A204.1 (cell line): ENCODE results near the gene TNK1.
"Not testable (repeated sequence)": the region's sequence is repeated elsewhere in the genome, so short reads cannot be mapped to it uniquely, and the experiment has no call there.

Source experiments
- FAIRE-seq: peaks from 2 replicates; lab custom pipeline; 2012; peaks lifted over from hg19 to GRCh38; lab: Jason Lieb, UNC

The TNK1 gene

DNA sequence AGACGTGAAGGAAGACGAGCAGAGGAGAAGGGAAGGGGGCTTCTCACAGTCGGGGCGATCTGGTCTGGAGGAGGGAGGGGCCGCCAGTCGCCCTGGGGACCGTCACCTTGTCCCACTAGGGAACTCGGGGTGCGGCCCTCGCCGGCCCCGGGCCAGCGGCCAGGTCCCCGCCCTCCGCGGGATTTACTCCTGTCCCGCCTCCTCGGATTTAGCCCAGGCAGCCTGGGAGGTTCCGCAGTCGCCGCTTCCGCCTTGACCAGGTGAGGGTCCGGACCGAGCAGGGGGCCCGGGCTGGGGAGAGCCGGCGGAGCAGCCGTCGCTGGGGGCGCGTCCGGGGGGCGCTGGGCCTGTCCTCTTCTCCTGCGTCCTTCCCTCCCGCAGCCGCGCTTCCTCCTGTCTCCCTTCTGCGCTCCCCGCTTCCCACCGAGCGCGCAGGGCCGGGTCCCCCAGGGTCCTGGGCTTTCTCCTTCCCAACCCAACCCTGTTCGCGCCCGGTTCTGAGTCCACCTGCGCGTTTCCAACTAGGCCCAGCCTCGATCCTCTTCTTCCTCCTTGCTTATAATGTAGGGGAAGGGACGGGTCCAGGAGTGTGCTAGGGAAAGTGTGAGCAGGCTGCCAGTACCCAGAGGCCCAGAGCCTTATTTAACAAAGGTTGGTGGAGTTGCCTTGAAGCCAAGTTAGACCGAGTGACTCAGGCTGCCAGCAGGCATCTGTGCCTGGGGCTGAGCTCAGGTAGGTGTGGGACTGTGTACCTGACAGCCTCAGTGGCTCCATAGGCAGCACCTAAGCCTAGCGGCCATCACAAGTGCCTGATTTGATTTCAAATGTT is at the start of gene TNK1:
Gene TNK1, plus strand, starts transcription at position 235 of the 829 bp plus-strand sequence. CDS start 1,838 bp downstream, outside the sequence.
- FAIRE-seq = no peak

DNA sequence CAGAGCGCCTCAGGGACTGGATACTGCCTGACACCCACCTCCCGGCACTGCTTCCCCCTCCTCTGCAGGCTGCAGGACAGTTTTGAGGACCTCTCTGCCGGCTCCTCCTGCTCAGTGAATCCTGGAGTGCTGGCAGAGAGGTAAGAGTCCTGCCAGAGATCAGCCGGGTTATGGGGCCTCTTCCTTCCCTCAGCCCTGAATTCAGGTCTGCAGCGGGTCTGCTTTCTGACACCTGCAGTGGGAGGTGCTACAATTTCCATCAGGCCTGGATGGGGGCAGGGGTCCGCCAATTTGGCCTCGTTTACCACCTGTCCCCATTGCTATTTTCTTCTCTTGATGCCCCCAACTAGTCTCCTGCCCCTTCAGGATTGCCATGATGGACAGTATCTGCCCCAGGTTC is 48.8 kb upstream of the TNK1 start:
- FAIRE-seq = no peak

DNA sequence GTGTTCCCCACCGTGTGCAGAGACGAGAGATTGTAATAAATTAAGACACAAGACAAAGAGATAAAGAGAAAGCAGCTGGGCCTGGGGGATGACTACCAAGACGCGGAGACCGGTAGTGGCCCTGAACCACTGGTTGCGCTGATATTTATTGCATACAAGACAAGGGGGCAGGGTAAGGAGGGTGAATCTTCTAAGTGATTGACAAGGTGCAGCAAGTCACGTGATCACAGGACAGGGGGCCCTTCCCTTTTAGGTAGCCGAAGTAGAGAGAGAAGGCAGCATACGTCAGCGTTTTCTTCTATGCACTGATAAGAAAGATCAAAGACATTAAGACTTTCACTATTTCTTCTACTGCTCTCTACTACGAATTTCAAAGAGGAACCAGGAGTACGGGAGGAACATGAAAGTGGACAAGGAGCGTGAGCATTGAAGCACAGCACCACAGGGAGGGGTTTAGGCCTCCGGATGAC is 48.3 kb upstream of the TNK1 start:
- FAIRE-seq = not testable (repeated sequence)

DNA sequence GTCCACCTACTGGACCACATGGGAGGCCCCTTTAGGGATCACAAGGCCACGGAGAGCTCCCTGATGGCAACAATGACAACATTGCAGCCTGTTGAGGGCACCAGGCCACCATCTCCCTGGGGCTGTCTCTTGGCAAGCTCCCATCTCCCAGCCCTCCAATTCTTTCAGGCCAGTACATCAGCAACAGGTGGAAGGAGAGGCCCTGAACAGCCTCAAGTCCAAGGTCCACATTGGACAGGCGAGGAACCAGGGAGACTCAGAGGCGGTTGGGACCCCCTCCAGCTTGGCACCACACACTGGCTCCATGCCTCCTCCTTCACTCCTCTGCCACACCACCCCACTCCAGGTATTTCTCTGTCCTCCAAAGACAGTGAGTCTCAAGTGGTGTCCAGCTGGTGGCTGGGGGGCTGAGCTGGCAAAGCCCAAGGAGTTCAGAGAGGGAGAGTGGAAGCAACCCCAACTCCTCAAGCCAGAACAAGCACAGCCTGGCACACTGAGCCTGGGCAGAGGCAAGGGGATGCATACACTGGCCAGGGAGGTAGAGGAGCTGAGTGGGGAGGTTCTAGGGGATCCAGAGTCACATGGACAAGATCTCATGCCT is 45.9 kb upstream of the TNK1 start:
- FAIRE-seq = no peak

DNA sequence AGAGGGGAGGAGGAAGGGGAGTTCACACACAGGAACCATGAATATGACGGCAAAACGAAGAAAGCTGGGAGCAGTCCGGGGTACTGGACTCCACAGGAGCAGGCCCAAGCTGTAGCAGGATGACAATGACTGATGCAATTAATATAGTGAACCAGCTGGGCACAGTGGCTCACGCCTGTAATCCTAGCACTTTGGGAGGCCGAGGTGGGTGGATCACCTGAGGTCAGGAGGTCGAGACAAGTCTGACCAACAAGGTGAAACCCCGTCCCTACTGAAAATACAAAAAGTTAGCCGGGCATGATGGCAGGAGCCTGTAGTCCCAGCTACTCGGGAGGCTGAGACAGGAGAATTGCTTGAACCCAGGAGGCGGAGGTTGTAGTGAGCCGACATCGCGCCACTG is 45.1 kb upstream of the TNK1 start:
- not testable (repeated sequence) for FAIRE-seq

DNA sequence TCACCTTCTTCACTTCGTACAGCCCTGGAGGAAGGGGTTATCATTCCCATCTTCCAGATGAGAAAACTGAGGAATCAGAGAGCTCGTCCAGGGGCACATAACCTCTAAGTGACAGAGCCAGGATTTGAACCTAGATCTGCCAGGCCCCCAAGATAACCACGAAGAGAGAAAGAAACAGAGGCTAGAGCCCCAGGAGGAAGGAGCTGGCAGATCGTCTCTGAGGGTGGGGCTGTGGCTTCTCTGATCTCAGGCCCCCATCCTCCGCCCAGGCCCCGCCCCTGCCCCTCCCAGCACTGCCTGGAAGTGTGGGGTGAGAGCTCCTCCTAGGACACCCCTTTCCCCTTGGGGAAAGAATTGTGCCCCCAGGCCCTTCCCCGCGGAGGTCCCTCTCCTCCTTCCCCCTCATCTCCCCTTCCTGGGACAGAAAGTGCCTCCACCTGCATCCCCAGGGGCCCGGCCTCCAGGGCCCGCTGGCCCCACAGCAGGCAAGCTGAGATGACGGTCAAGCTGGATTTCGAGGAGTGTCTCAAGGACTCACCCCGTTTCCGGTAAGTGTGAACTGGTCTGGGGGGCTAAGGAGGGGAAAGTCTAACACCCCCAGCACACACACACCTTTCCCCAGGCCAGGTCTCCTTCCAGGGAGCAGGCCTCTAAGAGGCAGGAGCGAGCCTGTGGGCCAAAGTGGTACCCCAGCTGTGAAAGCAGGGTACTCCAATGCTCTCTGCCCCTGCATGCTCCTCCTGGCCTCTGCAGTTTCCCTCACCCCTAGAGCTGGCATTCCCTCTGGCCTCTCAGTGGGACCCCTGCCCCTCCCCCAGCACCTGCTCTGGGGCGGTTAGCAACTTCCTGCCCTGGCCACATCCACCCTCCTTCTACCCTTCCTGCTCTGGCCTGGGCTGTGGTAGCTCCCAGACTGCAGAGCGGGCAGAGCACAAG is 44.4 kb upstream of the TNK1 start, which contains the start of gene ACAP1:
Gene ACAP1, plus strand, starts transcription at position 290 of the 936 bp plus-strand sequence. Its CDS starts 206 bp downstream, at position 496.
- FAIRE-seq = no peak

DNA sequence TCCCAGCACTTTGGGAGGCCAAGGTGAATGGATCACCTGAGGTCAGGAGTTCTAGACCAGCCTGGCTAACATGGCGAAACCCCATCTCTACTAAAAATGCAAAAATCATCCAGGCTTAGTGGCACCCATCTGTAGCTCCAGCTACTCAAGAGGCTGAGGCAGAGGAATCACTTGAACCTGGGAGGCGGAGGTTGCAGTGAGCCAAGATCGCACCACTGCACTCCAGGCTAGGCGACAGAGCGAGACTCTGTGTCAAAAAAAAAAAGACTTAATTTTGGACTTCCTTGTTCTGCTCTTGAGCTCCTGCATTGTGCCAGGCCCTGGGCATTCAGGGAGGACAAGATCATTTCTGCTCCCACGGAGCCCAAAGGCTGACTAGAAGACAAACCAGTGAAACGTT is 43.3 kb upstream of the TNK1 start:
- not testable (repeated sequence) for FAIRE-seq

DNA sequence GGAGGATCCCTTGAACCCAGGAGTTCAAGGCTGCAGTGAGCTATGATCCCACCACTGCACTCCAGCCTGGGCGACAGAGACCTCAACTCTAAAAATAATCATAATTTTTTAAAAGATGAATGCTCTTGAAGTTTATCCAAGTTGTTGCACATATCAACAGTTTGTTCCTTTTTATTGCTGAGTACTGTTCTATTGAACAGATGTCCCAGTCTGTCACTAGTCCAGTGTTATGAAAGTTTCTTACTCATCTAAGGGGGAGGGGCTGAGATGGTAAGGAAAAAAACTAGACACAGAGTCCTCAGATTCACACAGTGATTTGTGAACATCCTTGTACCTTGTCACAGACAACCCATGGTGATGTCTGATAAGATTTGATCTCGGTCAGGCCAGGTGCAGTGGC is 40.7 kb upstream of the TNK1 start:
- no peak for FAIRE-seq

DNA sequence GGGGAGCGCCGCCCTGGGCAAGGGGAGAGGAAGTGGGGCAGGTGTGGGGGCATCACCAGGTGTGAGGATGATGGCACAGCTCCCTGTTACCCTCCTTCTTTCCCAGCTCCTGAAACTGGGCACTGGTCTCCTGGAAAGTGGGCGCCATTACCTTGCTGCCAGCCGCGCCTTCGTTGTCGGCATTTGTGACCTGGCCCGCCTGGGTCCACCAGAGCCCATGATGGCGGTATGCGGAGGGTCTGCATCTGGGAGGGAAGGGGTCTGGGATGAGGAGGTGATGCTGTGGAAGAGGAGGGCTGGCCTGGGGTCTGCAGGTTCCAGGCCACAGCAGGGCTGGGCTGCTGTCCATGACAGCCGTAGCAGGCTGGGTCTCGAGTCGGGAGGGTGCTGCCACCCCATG is 39.0 kb upstream of the TNK1 start:
- FAIRE-seq = no peak

DNA sequence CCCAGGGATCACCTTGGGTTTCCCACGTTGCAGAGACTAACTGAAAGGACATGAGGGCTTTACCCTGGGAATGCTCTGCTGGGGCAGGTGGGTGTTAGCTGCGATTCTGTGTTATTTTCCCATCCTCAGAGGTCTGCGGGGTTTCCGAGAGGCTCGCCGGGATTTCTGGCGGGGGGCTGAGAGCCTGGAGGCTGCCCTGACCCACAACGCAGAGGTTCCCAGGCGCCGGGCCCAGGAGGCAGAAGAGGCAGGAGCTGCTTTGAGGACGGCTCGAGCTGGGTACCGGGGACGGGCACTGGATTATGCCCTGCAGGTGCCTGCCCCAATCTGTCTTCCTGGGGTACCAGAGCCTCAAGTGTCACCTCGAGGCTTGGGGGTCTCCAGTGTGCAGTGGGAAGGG is 37.6 kb upstream of the TNK1 start:
- FAIRE-seq = no peak

DNA sequence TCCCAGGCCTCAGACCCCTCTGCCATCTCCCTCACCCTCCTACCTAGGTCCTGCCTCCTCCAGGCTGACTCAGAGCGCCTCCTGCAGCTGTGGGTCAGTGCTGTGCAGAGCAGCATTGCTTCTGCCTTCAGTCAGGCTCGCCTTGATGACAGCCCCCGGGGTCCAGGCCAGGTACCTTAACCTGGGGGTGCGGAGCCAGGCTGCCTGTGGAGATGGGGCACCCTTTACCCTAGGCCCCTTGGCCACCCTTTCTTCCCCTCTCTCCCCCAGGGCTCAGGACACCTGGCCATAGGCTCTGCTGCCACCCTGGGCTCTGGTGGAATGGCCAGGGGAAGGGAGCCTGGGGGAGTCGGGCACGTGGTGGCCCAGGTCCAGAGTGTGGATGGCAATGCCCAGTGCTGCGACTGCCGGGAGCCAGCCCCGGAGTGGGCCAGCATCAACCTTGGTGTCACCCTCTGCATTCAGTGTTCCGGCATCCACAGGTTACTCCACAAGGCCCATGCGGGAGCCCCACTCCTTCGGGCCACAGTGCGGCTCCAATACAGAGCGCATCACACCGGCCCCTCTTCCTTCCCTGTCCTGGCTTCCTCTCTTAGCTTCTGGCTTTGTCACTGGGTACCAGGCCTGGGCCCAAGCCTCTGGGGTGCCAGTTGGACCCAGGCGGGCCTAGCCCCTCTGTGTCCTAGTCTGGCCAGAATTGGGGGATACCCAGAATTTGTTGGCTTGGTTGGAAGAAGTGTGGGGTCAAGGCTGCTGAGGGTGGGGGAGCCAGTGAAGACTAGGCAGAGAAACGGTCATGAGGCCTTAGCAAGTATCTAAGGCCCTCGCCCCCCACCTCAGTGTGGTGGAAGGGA is 33.9 kb upstream of the TNK1 start:
- FAIRE-seq = no peak

DNA sequence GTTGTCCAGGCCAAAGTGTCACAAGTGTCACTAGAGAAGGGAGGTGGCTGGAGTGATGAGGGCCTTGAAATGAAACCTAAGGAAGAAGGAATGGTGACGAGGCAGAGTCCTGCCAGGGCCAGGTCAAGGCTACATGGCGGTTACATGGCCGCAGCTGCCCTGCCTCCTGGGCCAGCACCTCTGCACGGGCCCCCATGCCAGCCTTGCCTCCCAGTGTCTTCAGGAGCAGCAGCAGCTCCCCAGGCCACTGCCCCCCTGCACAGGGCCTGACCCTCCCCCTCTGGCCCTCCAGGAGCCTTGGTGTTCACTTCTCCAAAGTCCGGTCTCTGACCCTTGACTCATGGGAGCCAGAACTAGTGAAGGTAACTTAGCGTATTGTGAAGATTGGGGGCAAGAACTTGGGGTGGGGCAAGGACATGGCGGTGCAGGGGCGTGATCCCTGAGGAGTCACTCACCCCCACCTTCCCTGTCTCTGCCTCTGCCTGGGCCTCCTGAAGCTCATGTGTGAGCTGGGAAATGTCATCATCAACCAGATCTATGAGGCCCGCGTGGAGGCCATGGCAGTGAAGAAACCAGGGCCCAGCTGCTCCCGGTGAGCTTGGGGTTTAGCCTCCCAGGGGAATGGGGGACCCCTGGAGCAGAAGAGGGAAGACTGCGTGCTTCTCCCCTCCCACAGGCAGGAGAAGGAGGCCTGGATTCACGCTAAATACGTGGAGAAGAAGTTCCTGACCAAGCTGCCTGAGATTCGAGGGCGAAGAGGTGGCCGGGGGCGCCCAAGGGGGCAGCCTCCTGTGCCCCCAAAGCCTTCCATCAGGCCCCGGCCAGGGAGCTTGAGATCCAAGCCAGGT is 33.0 kb upstream of the TNK1 start:
- no peak for FAIRE-seq

DNA sequence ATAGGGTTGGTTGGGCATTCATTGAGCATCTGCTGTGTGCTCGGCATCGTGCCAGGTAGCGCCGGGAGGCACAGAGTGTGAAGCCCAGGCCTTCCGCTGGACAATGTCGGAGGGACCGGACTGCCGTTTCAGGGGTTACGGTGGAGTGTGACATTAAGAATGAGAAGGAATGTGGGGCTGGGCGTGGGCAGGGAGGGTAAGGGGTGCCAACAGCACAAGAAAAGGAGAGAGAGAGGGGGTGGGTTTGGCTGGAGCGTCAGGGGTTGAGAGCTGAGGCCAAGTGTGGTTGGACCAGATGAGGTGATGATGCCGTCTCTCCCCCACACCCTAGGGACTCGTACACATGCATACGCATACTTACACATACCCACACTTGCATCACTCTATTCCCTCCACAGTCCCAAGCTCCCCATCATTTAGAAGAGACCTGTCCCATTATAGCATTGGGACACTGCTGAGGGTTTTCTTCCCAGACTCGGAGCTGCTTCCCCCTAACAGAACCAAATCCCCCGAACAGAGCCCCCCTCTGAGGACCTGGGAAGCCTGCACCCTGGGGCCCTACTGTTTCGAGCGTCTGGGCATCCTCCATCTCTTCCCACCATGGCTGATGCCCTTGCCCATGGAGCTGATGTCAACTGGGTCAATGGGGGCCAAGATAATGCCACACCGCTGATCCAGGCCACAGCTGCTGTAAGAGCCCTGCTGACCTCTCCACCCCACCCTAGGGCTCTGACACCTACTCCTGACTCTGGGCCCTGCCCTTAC is 32.2 kb upstream of the TNK1 start:
- no peak for FAIRE-seq

DNA sequence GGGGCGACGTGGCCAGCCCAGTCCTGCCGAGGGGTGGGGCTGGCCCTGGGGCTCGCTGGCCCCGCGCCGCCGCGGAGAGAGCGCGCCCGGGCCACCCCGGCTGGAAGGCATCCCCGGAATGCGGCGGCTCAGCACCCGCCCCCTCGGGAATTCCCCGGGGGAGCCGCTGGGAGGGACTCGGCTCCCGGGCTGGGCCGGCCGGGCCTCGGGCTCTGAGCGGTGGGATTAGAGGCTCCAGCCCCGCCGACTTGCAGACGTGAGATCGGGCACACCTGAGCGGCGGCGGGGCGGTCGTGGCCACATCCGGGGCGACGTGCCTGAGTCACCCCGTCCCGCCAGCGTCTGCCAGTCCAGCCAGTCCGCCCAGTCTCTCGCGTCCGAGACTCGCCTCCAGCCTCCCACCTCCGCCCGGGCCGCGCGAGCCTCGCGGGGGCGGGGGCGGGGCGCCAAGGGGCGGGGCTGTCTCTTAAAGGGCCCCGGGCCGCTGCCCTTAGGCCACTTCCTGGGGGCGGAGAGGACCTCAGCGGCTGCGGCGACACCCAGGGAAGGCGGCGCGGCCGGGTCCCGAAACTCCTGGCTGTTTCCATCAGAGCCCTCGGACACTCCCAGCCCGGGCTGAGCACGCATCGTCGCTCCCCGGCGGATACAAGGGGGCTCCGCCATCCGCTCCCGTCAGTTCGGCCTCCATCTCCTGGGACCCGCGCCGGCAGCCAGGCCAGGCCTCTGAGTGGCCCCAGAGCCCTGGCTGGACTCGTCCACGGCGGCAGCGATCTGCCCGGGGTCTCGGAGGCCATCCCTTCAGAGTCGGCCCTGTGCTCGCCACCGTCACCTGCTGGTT is 29.0 kb upstream of the TNK1 start, which contains the start of gene KCTD11:
Gene KCTD11, plus strand, starts transcription at position 498 of the 838 bp plus-strand sequence.
- FAIRE-seq = no peak

DNA sequence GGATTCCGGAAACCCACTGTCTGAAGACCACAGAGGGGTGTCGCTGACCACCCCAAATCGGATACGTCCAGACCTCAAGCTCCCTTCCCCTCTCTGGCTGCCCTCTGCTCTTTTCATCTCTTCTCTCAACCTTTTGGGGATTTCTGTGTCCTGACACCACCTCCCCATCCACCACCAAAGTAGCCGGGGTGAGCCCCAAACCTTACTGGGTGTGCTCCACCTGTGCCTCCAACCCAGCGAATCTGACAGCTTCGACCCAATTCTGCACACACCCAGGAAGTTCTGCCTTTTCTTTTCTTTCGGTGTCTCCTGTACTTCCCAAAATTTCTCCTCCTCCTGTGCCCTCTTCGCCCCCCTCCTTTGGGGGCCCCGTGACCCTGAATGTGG is 28.4 kb upstream of the TNK1 start:
- no peak for FAIRE-seq

DNA sequence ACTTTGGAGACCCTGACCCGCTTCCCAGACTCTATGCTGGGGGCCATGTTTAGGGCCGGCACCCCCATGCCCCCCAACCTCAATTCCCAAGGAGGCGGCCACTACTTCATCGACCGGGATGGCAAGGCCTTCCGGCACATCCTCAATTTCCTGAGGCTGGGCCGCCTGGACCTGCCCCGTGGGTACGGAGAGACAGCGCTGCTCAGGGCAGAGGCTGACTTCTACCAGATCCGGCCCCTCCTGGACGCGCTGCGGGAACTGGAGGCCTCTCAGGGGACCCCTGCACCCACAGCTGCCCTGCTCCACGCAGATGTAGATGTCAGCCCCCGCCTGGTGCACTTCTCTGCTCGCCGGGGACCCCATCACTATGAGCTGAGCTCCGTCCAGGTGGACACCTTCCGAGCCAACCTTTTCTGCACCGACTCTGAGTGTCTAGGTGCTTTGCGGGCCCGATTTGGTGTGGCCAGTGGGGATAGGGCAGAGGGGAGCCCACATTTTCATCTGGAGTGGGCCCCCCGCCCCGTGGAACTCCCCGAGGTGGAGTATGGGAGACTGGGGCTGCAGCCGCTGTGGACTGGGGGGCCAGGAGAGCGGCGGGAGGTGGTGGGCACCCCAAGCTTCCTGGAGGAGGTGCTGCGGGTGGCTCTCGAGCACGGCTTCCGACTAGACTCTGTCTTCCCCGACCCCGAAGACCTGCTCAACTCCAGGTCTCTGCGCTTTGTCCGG is 27.8 kb upstream of the TNK1 start:
- FAIRE-seq = no peak

DNA sequence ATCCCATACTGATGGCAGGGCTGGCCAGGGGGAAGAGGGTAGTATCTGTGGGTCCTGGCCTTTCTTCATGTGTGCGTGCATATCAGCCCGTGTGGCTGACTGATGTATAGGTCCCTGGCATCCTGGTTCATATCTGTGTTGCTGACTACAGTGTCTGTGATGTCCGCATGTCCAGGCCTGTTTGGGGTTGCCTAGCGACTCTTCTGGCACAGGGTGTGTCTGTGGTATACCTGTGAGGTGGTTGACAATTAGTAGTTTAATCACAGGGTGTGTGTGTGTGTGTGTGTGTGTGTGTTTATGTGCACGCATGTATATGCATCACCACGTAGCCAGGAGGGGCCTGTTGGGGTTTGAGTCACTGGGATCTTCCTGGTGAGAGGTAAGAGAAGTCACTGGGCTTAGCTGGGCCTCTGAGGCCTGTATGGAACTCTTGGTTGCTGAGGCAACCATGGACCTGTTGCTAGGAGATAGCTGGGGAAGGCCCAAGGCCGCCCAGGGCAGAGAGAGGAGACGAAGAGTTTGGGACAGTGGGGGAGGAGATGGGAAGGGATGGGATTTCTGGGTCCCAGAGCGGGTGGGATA is 26.5 kb upstream of the TNK1 start:
- no peak for FAIRE-seq

DNA sequence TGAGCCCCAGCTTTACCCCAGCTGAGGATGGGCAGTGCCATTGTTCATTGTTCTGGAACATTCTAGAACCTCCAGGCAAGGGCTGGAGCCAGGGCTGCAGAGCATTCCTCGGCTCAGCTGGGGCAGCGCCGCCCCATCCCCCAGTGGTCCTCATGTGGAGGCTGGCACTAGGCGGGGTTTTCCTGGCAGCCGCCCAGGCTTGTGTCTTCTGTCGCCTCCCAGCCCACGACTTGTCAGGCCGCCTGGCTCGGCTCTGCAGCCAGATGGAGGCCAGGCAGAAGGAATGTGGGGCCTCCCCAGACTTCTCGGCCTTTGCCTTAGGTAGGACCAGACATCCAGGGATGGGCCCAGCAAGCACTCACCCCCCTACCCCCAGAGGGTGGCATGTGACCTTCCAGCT is 25.8 kb upstream of the TNK1 start, which contains the start of gene TMEM95:
Gene TMEM95, plus strand, starts transcription at position 104 of the 400 bp plus-strand sequence. Its CDS starts 49 bp downstream, at position 153.
- no peak for FAIRE-seq
